Activated CD8-positive, alpha-beta memory T cell treated with anti-CD3 and anti-CD28 coated beads, Interleukin-2, amount 10 ng/mL, durations not matched to agents 7 days and 5 days (primary cell): ENCODE results near the gene OSBPL1A. TPM values are rescaled to one million over a fixed set of nuclear protein-coding genes. Genes with fewer than 3 reads are reported as not detected.

Experiments
- ATAC-seq: fragments of 150-1000 bp; cut with Tn5 transposase; one replicate; pipeline ENCODE4 v1.10.0; 2021; ENCODE audit warnings: moderate library complexity
- CTCF ChIA-PET: fragments of 350-600 bp; sonication (Branson Sonifier 250); formaldehyde crosslinking; loops from one replicate; lab custom pipeline; 2021; ENCODE audit warnings: antibody characterized with exemption; lab: Charles Lee
- DNase-seq: peaks from one replicate; pipeline ENCODE4 v3.0.0-alpha.2; 2020
- H3K27ac Mint-ChIP-seq: one replicate; pipeline ENCODE4 v1.8.0; 2021; ENCODE audit warnings: mild to moderate bottlenecking, mixed read lengths
- H3K27me3 Mint-ChIP-seq: one replicate; pipeline ENCODE4 v1.8.0; 2021; ENCODE audit warnings: mixed read lengths
- H3K36me3 Mint-ChIP-seq: one replicate; pipeline ENCODE4 v1.8.0; 2021; ENCODE audit warnings: mild to moderate bottlenecking, mixed read lengths
- H3K4me1 Mint-ChIP-seq: one replicate; pipeline ENCODE4 v1.8.0; 2021; ENCODE audit warnings: mixed read lengths
- H3K4me3 Mint-ChIP-seq: one replicate; pipeline ENCODE4 v1.8.0; 2021; ENCODE audit warnings: mild to moderate bottlenecking, moderate library complexity, mixed read lengths
- H3K9me3 Mint-ChIP-seq: one replicate; pipeline ENCODE4 v1.8.0; 2022; ENCODE audit warnings: low read depth, mixed read lengths
- total RNA-seq, 2 experiments: library from RNA; stranded (reverse); gene quantifications; one replicate each; pipeline ENCODE4 v1.2.3, GENCODE V29; 2021

The OSBPL1A gene
- under 1 TPM; 0.32 to 0.68 TPM for total RNA-seq

GRCh38 chr18:24397694-24398368 lies at the start of gene OSBPL1A:
Gene OSBPL1A, minus strand, starts transcription at chr18:24397824. Its CDS starts 20,291 bp downstream, at chr18:24377533.
- no peak within 1 kb of the TSS for H3K27ac Mint-ChIP-seq
- CTCF ChIA-PET = interaction anchor here (0.5 to 1.8 kb wide), 6 partner anchors 12 to 89 kb away, joined by 3 to 5 read pairs (median 3); no protein-coding TSS in a partner anchor
- no peaks in the 10 kb centered on the region for H3K36me3 Mint-ChIP-seq

GRCh38 chr18:24446953-24447538 lies 49.4 kb upstream of the OSBPL1A start:
- no peak overlapping the region for H3K4me3 Mint-ChIP-seq
- H3K4me1 Mint-ChIP-seq = peaks cover 14% of the 10 kb centered on the region
- CTCF ChIA-PET = interaction anchor here (0.6 to 2.0 kb wide), 8 partner anchors 11 to 587 kb away, joined by 3 to 14 read pairs (median 5); partner anchors contain the start of gene HRH4
- no peaks in the 10 kb centered on the region for H3K27me3 Mint-ChIP-seq
- no peak overlapping the region for H3K27ac Mint-ChIP-seq
- H3K36me3 Mint-ChIP-seq = peaks cover 16% of the 10 kb centered on the region
- no peaks in the 10 kb centered on the region for H3K9me3 Mint-ChIP-seq
- DNase-seq = no peak
- no peak for ATAC-seq

More at GRCh38 chr18:24397694-24398368, at the start of gene OSBPL1A:
- peaks cover 10% of the 10 kb centered on the region for H3K4me1 Mint-ChIP-seq
- ATAC-seq (peak; percentile 91), DNase-seq (peak; percentile 77)
- H3K9me3 Mint-ChIP-seq = no peaks in the 10 kb centered on the region
- H3K27me3 Mint-ChIP-seq = peaks cover 61% of the 10 kb centered on the region
- H3K4me3 Mint-ChIP-seq = peak within 1 kb of the TSS; percentile 71

- no peak for DNase-seq
- CTCF ChIA-PET = interaction anchor here (1.2 to 2.0 kb wide), 5 partner anchors 10 to 86 kb away, joined by 4 to 14 read pairs (median 7); no protein-coding TSS in a partner anchor
- no peak overlapping the region for H3K4me3 Mint-ChIP-seq
- H3K4me1 Mint-ChIP-seq = peaks cover 14% of the 10 kb centered on the region
- H3K27me3 Mint-ChIP-seq = no peaks in the 10 kb centered on the region
- peaks cover 18% of the 10 kb centered on the region for H3K36me3 Mint-ChIP-seq
- no peak for ATAC-seq
- no peak overlapping the region for H3K27ac Mint-ChIP-seq
- no peaks in the 10 kb centered on the region for H3K9me3 Mint-ChIP-seq
Observed at GRCh38 chr18:24446453-24446852, 48.8 kb upstream of the OSBPL1A start.

GRCh38 chr18:24443870-24444269 lies 46.2 kb upstream of the OSBPL1A start:
- ATAC-seq (no peak), DNase-seq (no peak)
- H3K4me1 Mint-ChIP-seq = peaks cover 14% of the 10 kb centered on the region
- H3K9me3 Mint-ChIP-seq = no peaks in the 10 kb centered on the region
- H3K27me3 Mint-ChIP-seq = no peaks in the 10 kb centered on the region
- H3K36me3 Mint-ChIP-seq = peaks cover 29% of the 10 kb centered on the region
- H3K27ac Mint-ChIP-seq = no peak overlapping the region
- CTCF ChIA-PET = interaction anchor here (4.5 kb wide), 1 partner anchor 45 kb away, joined by 18 read pairs; no protein-coding TSS in a partner anchor
- H3K4me3 Mint-ChIP-seq = no peak overlapping the region

- DNase-seq (no peak), ATAC-seq (no peak)
- Mint-ChIP-seq H3K9me3 (peaks cover 2% of the 10 kb centered on the region), H3K36me3 (peaks cover 28% of the 10 kb centered on the region), H3K4me3 (no peak overlapping the region), H3K27me3 (no peaks in the 10 kb centered on the region), H3K4me1 (peaks cover 6% of the 10 kb centered on the region), H3K27ac (no peak overlapping the region)
- CTCF ChIA-PET = interaction anchor here (0.8 kb wide), 1 partner anchor 10 kb away, joined by 3 read pairs; the partner anchor contains the start of gene IMPACT
Observed at GRCh38 chr18:24436939-24437338, 39.3 kb upstream of the OSBPL1A start.

DNA sequence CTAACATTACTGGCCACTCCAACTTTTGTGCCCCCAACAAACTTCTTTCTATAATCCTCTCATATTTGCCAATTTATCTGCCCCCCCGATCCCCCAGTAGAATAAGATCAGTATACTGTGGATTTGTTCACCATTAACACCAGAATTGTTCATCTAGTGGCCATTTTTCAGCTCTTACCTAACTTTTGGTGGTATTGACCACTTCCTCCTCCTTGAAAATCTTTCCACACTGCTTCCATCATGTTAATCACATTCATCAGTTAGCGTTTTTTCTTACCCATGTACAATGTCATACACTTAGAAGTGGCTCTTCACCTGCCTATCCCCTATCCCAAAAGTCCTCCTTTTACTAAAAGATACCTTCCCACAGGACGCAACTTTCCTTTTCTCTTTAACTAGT lies 35.0 kb upstream of the OSBPL1A start:
- peaks cover 10% of the 10 kb centered on the region for H3K4me1 Mint-ChIP-seq
- ATAC-seq (no peak), DNase-seq (no peak)
- H3K27me3 Mint-ChIP-seq = no peaks in the 10 kb centered on the region
- H3K4me3 Mint-ChIP-seq = no peak overlapping the region
- CTCF ChIA-PET = interaction anchor here (2.1 to 2.3 kb wide), 2 partner anchors 15 to 56 kb away, joined by 7 read pairs; no protein-coding TSS in a partner anchor
- H3K36me3 Mint-ChIP-seq = peaks cover 15% of the 10 kb centered on the region
- no peaks in the 10 kb centered on the region for H3K9me3 Mint-ChIP-seq
- H3K27ac Mint-ChIP-seq = no peak overlapping the region

DNA sequence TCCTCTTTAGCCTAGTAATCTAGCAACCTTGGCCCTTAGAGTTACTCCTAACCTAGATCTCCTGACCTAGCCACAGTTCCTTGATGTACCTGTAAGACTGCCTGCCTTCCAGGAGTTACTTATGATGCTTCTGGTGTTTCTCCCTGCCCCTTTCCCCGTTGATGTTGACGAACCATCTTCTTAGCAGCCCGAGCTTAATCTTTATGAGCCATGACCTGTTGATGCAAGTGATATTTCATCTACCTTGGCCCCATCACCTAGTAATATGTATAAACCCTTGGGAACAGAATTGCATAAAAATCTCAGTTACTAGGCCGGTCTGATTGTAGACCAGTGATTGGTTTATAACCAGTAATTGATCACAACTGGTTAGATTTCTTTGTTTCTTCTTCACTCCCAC lies 31.6 kb upstream of the OSBPL1A start:
- Mint-ChIP-seq H3K4me3 (no peak overlapping the region), H3K36me3 (peaks cover 31% of the 10 kb centered on the region), H3K27ac (no peak overlapping the region), H3K9me3 (peaks cover 3% of the 10 kb centered on the region), H3K4me1 (peaks cover 19% of the 10 kb centered on the region), H3K27me3 (peaks cover 6% of the 10 kb centered on the region)
- DNase-seq = no peak
- no peak for ATAC-seq
- CTCF ChIA-PET = interaction anchor here (1.5 kb wide), 1 partner anchor 17 kb away, joined by 3 read pairs; no protein-coding TSS in a partner anchor

- Mint-ChIP-seq H3K27me3 (peaks cover 8% of the 10 kb centered on the region), H3K4me3 (no peak overlapping the region), H3K36me3 (peaks cover 31% of the 10 kb centered on the region), H3K27ac (no peak overlapping the region), H3K9me3 (peaks cover 3% of the 10 kb centered on the region), H3K4me1 (peaks cover 19% of the 10 kb centered on the region)
- ATAC-seq = no peak
- CTCF ChIA-PET = interaction anchor here (1.5 kb wide), 1 partner anchor 16 kb away, joined by 3 read pairs; no protein-coding TSS in a partner anchor
- no peak for DNase-seq
Observed at GRCh38 chr18:24428709-24429108, 31.1 kb upstream of the OSBPL1A start.

- Mint-ChIP-seq H3K27ac (peak overlapping the region; percentile 75), H3K9me3 (peaks cover 3% of the 10 kb centered on the region), H3K4me1 (peaks cover 19% of the 10 kb centered on the region), H3K36me3 (peaks cover 26% of the 10 kb centered on the region), H3K27me3 (peaks cover 19% of the 10 kb centered on the region), H3K4me3 (peak overlapping the region; percentile 82)
- ATAC-seq (no peak), DNase-seq (no peak)
- CTCF ChIA-PET = interaction anchor here (0.7 to 1.4 kb wide), 4 partner anchors 9 to 61 kb away, joined by 3 to 5 read pairs (median 4); partner anchors contain the start of gene OSBPL1A
Observed at GRCh38 chr18:24427484-24427883, 29.9 kb upstream of the OSBPL1A start.

- peak; percentile 96 for ATAC-seq
- Mint-ChIP-seq H3K27me3 (peaks cover 26% of the 10 kb centered on the region), H3K36me3 (peaks cover 25% of the 10 kb centered on the region), H3K4me1 (peaks cover 19% of the 10 kb centered on the region), H3K9me3 (peaks cover 3% of the 10 kb centered on the region), H3K4me3 (peak within 1 kb of the TSS; percentile 82), H3K27ac (peak within 1 kb of the TSS; percentile 75)
- CTCF ChIA-PET = interaction anchor here (0.7 to 1.4 kb wide), 4 partner anchors 10 to 62 kb away, joined by 3 to 5 read pairs (median 4); partner anchors contain the start of gene OSBPL1A
- DNase-seq = peak; percentile 78
Observed at GRCh38 chr18:24426398-24427294, 29.0 kb upstream of the OSBPL1A start, which contains the start of gene IMPACT. Gene IMPACT, plus strand, starts transcription at chr18:24426670. Its CDS starts 87 bp downstream, at chr18:24426757.

DNA sequence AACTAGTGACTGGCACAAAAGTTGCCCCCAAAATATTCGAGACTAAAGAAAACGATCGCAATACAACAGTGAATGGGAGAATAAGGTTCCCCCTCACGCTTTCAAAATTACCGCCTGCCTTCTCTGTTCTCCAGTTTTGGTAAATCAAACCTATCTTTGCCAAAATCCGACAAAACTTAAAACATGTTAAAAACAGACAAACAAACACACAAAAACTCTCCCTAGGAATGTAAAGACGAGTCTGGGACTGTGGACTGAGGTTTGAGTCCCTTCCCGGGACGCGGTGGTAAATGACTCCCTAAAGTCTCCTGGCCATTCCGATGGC lies 28.4 kb upstream of the OSBPL1A start:
- CTCF ChIA-PET = interaction anchor here (1.4 kb wide), 1 partner anchor 63 kb away, joined by 5 read pairs; no protein-coding TSS in a partner anchor
- ATAC-seq (no peak), DNase-seq (no peak)
- Mint-ChIP-seq H3K9me3 (peaks cover 3% of the 10 kb centered on the region), H3K4me1 (peaks cover 19% of the 10 kb centered on the region), H3K4me3 (peak overlapping the region; percentile 82), H3K36me3 (peaks cover 23% of the 10 kb centered on the region), H3K27me3 (peaks cover 30% of the 10 kb centered on the region), H3K27ac (peak overlapping the region; percentile 58)

- peaks cover 11% of the 10 kb centered on the region for H3K36me3 Mint-ChIP-seq
- H3K9me3 Mint-ChIP-seq = peaks cover 3% of the 10 kb centered on the region
- CTCF ChIA-PET = no interaction called here
- DNase-seq = no peak
- no peak overlapping the region for H3K27ac Mint-ChIP-seq
- no peak for ATAC-seq
- H3K4me3 Mint-ChIP-seq = no peak overlapping the region
- peaks cover 8% of the 10 kb centered on the region for H3K4me1 Mint-ChIP-seq
- H3K27me3 Mint-ChIP-seq = peaks cover 53% of the 10 kb centered on the region
Observed at GRCh38 chr18:24421831-24422230, 24.2 kb upstream of the OSBPL1A start.
